GM18858 (cell line): ENCODE results near the gene MED15.
"Not testable (repeated sequence)": the region's sequence is repeated elsewhere in the genome, so short reads cannot be mapped to it uniquely, and the experiment has no call there.

Experiments used
- ATAC-seq: cut with Tn5 transposase; IDR thresholded peaks from one replicate; pipeline ENCODE4 v1.9.1; 2021; ENCODE audit not compliant: unreplicated experiment

Gene MED15

DNA sequence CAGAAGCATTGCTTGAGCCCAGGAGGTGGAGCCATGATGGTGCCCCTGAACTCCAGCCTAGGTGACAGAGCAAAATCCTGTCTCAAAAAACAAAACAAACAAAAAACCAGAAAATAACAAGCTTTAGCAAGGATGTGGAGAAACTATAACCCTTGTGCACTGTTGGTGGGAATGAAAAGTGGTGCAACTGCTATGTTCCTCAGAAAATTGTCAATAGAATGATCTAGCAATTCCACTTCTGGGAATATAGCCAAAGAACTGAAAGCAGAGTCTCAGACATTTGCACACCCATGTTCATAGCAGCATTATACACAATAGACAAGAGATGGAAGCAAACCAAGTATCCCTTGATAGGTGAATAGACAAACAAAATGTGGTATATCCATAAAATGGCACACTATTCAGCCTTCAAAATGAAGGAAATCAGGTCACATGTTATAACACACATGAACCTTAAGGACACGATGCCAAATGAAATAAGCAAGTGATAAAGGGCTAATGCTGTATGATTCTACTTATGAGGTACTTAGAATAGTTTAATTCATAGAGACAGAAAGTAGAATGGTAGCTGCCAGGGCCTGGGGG is 27.7 kb upstream of the MED15 start:
- ATAC-seq, result no peak

DNA sequence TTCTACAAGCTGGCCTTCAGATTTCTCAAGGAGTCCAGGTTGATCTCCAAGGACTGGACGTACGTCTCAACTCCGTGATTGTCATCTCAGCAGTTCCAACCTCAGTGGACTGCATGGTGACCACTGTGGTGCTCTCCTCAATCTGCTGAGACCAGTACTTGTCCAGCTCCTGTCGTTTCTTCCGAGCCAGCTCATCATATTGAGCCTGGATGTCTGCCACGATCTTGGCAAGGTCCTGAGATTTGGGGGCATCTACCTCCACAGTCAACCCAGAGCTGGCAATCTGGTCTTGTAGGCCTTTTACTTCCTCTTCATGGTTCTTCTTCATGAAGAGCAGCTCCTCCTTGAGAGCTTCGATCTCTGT is 24.3 kb upstream of the MED15 start:
- not testable (repeated sequence) for ATAC-seq

DNA sequence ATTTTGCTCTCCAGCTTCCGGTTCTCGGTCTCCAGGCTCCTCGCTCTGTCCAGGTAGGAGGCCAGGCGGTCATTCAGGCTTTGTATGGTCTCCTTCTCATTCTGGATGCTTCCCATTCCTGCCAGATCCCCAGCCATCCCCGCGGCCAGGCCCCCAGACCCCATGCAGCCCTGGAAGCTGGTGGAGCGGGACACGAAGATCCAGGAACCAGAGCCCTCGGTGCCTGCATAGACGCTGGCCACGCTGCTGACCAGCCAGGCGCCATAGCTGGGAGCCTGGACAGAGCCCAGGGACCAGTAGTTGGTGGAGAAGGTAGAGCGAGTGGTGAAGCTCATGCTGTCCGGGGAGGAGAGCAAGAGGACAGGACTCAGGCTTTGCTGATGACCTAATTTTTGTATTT is 23.6 kb upstream of the MED15 start:
- no peak for ATAC-seq

DNA sequence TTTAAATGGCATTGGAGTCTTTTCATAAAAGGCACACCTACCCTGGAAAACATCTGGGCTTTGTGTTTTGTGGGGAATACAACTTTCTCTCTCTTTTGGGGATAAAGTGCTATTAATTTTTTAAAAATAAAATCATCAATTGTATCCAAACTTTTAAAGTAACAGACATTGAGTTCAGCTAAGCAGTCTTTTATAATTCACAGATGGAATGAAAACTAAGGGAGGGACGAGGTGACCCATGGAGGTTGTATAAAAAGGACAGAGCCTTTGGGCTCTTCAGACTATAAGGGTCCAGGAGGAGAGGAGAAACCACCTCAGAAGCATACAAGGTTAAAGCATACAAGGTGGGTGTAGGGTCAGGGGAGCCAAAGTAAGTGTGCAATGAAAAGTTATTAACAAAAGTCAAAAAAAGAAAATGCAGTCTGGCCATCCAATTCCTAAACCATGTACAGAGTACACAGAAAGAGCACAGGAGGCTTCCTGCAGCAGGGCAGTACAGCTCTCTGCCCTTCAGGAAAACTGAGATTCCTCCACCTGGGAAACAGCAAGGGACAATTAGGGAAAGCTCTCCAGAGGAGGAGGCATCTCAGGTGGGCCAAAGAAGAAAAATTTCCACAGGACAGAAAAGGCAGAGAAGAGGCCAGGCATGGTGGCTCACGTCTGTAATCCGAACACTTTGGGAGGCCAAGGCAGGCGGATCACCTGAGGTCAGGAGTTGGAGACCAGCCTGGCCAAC is 22.3 kb upstream of the MED15 start:
- no peak for ATAC-seq

DNA sequence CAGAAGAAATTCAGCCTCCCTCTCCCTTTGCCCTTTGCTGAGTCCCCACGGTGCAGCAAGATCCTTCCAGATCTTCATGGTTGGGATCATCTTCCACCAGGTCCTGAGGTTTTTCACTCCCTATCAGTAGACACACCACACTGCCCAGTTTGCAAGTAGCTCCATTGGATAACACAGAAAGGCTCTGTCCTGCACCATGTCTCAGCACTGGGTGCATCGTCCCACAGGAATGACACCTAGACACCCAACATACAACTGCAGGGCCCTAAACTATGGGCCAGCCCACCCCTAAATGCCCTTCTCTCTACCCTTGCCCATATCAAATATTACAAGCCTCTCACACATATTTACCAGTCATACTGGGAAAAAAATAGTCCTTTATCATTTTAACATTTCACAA is 21.2 kb upstream of the MED15 start:
- ATAC-seq, result no peak

DNA sequence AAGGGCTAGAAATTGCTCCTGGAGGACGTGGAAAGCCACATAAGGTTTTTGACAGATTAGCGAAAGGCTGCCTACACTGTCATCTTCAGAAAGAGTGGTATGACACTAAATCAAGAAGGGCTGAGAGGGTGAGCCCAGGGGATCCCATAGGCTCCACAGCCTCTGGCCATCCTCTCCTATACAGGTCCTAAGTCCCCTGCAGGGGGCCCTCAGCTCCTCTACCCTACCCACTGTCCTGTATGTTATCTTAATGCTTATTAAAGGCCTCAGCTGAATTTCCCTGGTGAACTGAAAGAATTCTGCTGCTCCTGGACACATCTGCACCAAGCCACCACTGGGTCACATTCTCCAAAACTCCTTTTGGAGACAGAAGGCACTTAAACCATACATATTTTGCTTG is 19.7 kb upstream of the MED15 start:
- ATAC-seq, result no peak

DNA sequence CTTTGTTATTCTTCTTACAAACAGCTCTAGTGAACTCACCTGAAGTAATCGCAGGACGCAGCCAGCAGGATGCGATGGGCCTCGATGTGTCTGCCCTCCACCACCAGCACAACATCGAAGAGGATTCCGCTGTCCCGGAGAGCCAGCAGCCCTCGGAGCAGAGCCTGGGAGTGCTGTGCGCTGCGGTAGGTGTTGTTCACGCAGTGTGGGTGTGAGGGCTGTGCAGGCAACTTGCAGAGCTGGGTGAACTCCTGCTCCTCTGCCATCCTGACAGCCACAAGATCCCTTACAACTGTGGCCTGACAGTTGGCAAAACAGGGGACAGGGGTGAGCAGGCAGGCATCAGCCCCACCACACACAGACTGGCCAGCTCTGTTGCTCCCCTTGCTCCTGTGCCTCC is 18.5 kb upstream of the MED15 start:
- no peak for ATAC-seq

DNA sequence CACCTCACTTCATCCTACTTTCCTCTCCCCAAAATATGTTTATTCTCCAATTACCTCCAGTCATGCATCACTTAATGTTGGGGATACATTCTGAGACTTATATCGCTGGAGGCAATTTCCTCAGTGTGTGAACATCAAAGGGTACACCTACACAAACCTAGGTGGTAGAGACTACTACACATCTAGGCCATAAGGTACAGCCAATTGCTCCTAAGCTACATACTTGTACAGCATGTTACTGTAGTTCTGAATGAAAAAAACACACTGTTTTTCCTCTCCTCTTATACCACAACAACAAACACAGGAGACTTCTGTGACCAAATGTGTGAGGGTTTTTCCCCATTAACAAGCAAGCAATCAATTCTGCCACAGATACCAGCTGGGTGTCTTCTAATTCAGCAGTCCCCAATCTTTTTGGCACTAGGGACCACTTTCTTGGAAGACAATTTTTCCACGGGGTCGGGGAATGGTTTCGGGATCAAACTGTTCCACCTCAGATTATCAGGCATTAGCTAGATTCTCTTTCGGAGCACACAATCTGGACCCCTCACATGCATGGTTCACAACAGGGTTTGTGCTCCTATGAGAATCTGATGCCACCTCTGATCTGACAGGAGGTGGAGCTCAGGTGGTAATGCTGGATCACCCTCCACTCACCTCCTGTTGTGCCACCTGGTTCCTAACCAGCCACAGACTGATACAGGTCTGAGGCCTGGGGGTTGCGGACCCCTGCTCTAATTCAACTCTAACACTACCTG is 17.0 kb upstream of the MED15 start:
- ATAC-seq, result no peak

DNA sequence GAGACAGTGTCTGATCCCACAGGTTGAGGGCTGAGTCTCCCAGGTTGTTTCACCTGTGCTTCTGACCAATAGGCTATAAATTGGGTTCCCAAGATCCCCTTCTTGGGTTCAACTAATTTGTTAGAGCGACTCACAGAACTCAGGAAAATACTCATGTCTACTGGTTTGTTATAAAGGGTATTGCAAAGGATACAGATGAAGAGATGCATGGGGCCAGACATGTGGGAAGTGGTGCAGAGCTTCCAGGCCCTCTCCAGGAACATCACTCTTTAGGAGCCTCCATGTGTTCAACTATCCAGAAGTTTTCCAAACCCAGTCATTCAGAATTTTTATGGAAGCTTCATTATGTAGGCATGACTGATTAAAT is 16.5 kb upstream of the MED15 start:
- ATAC-seq, result no peak

DNA sequence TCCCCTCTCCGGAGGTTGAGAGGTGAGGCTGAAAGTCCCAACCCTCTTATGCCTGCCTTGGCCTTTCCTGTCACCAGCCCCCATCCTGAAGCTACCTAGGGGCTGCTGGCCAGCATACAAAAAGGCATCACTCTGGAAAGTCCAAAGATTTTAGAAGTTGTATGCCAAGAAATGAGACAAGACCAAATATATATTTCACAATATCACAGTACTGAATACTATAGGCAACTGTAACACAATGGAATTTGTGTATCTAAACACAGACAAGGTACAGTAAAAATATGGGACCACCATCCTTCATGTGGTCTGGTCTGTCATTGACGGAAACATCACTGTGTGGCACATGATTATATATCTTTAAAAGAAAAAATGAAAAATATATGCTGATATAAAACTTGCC is 16.1 kb upstream of the MED15 start:
- no peak for ATAC-seq

DNA sequence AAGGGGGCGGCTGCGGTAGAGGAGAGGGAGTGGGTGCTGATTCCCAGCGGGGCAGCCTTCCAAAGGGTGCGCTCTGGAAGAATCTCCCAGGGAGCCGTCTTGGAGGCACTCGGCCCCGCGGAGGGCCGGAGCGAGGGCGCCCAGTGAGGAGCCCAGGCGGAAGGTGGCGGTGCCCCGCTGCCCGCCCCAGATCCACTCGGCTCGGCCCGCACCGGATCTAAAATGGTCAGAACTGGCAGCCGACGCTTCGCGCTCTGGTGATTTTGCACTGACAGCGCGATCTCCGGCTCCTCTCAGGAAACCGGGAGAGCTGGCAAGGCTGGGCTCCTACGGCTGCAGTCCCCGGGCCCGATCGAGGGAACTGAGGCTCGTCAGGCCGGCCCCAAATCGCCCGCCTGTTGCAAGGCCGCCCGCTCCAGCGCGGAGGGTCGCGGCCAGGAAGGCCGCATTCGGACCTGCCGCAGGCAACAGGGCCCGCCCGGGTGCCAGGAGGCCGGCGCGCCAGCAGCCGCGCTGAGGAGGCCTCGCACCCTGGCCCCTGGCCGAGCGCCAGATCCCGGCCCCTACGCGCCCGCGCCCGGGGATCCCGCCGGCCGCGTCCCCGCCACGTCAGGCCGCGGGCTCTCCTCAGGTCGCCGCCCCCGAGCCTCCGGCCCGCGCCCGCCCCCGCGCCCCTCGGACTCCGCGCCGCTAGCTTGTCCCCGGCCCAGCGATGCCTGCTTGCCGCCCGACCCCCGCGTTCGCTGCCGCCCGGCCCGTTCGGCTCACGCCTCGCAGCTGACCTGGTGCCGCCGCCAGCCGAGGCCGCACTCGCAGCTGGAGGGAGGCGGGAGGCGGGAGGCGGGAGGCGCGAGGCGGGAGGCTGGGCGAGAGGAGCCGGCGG is 12.2 kb upstream of the MED15 start, which contains the start of gene KLHL22:
KLHL22 (minus strand) TSS at position 818 of the 883 bp plus-strand sequence. CDS start 6,584 bp downstream, outside the sequence.
- ATAC-seq, result peak; percentile 28

DNA sequence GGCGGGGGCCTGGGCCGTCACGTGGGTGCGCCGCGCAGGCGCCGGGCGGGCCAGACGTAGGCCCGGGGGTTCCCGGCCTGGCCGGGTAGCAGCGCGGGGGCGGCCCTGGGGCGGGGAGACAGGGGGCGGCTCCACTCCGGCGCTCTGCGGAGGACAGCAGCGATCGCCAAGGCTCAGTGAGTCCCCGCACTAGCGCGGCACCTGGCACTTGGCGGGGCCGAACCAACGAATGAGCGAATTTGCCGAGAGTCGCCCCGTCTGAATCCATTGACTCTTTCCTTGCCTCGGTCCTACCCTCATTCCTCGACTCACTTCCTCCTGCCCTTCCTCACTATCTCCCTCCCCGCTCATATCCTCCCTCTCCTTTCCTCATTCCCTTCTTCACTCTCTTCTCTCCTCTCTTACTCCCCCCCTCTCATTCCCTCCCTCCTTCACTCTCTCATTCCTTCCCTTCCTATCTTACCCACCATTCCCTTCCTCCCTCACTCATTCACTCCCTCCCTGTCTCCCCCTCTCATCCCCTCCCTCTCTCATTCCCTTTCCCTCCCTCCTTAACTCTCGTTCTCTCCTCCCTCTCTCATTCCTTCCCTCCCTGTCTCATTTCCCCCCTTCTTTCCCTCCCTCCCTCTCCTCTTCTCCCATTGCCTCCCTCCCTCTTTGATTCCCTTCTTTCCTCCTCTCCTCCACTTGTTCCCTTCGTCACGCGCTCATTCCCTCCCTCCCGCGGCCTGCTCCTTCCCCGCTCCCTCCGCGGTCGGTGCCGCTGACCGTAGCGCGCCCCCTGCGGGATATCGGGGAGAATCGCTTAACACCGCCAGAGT is 11.3 kb upstream of the MED15 start:
- peak; percentile 48 for ATAC-seq

DNA sequence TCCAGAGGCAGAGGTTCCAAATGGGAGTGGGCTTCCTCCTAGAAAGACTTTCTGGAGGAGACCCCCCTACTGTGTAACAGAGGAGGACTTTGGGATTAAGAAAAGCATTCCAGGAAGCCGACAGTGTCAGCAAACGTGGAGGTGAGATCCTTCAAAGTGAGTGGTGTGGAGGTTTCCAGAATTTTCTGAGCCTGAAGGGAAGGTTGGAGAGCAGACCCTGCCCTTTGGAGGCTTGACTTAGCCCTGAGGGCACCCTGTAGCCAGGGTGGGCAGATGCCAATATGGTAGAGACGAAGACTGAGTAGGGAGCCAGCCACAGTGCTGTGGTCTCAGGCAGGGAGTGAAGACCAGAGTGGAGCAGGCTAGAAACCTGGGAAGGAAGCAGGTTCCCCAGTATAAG is 10.0 kb upstream of the MED15 start:
- no peak for ATAC-seq

DNA sequence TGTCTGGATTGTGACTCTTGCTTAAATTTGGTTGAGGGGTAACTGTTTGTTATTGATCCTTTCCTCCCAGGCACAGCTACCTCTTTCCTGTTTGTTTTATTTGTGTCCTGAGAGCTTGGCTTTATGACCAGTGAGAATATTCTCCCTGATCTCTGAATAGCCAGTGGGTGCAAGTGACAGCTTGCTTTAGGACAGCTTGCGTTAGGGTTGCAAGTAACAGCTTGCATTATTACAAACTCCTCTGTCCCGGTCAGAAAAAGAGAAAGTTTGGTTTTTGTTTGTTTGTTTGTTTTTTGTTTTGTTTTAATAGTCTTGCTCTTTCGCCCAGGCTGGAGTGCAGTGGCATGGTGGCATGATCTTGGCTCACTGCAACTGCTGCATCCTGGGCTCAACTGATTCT is 8.5 kb upstream of the MED15 start:
- ATAC-seq, result no peak

DNA sequence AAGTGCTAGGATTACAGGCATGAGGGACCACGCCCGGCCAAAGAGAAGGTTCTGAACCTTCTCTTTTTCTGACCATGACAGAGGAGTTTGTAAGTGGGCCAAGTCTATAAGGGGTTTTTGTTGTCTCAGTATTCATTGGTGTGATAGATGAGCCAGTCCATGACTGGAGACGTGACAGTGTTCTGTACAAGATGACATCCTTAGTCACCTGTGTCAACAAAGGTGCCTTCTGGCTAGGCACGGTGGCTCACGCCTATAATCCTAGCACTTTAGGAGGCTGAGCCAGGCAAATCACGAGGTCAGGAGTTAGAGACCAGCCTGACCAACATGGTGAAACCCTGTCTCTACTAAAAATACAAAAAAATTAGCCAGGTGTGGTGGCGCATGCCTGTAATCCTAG is 7.6 kb upstream of the MED15 start:
- no peak for ATAC-seq

DNA sequence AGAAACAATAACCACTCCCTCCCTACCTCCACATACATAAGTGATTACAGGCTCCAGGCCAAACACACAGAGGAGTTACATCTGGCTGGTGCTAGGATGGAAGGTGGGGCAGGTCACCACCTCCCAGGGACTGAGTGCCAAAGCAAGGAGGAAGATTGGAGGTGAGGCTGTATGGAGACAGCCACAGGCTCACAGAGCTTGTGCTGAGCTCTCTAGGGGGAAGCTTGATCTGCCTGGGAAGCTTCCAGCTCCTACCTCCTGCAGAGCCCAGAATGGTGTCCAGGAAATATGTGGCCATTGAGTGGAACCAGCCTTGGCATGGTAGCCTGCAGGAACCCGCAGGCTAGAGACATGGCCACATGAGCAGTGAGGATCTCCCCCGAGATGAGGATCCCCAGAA is 3.6 kb upstream of the MED15 start:
- ATAC-seq, result no peak

DNA sequence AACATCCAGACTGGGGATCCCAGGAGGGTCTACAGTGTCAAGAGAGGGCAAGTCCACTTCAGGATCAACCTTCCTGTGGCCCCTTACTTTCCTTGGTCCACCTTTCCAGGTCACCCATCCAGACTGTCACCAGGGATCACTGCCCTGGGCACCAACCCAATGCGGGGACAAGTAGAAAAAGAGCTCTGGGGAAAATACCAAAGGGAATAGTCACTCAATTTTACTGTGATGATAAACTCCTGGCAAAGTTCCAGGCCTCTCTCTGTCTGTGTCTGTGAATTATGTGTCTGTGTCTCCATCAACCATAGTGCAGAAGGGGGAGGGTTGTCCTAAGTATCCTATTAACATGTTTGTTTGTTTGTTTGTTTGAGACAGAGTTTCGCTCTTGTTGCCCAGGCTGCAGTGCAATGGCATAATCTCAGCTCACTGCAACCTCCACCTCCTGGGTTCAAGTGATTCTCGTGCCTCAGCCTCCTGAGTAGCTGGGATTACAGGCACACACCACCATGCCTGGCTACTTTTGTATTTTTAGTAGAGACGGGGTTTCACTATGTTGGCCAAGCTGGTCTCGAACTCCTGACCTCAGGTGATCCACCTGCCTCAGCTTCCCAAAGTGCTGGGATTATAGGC is 3.0 kb upstream of the MED15 start:
- ATAC-seq, result not testable (repeated sequence)

DNA sequence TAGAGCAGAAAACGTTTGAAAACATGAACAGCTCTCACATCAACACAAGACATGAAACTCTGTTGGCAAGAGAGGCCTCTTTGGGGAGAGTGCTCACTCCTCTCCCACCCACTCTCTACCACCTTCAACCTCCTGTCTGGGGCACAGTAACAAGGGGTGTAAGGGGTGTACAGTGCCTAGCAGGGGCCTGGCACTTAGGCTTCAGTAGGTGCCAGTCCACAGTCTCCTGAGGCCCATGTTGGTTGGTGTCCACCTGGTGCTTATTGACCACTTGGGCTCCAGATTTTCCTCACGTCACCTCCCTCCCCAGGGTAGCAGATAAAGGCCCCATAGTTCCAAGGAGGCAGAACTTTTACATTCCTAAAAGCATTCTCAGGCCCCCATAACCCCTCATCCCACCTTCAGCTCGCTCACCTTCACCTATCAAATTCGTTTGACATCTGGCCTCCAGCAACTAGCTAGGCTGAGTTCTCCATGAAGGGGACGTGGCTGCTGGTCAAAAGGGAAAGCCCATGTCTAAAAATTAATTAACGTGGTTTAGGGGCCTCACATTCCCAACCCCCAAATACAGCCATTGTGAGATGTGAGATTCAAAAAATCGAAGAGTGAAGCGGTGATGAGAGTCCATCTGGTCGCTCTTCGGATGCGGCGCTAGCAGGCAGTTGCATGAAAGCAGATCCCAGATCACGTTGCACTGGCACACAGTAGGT is 712 bp upstream of the MED15 start:
- no peak for ATAC-seq

DNA sequence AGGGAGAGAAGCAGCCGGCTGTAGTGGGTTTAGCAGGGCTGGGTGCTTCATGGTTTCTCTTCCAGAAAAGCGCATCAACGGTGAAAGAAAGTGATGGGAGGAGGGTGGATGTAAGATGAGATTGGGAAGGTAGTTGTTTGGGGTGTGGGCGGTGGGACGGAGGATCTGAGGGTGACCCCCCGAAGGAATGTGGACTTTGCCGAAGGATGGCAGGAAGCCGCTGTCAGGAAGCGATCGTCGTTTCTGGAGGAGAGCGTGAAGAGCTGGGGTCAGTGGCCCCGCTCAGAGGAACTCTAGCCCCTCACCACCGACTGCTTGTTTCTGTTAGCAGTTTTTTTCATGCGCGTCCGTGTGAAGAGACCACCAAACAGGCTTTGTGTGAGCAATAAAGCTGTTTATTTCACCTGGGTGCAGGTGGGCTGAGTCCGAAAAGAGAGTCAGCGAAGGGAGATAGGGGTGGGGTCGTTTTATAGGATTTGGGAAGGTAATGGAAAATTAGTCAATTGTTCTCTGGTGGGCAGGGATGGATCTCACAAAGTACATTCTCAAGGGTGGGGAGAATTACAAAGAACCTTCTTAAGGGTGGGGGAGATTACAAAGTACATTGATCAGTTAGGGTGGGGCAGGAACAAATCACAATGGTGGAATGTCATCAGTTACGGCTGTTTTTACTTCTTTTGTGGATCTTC is 801 bp downstream of the MED15 start:
- not testable (repeated sequence) for ATAC-seq
